NCI-H1694 (cell line): ENCODE results near the gene GID8.

Source experiments
- DNase-seq: peaks from one replicate; lab custom pipeline; 2025; lab: John Stamatoyannopoulos, UW

The GID8 gene

DNA sequence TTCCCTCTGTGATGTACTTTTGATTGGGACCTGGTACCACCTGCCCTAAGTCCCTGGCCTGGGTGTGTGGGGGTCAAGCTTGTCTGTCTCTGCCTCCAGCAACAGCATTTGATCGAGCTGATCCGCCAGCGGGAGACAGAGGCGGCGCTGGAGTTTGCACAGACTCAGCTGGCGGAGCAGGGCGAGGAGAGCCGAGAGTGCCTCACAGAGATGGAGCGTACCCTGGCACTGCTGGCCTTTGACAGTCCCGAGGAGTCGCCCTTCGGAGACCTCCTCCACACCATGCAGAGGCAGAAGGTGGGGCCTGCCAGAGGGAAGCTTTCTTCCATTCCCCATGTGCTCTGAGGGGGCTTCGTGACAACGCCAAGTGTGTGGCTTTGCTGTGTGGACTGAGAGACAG lies 5.4 kb downstream of the GID8 start:
- no peak for DNase-seq

DNA sequence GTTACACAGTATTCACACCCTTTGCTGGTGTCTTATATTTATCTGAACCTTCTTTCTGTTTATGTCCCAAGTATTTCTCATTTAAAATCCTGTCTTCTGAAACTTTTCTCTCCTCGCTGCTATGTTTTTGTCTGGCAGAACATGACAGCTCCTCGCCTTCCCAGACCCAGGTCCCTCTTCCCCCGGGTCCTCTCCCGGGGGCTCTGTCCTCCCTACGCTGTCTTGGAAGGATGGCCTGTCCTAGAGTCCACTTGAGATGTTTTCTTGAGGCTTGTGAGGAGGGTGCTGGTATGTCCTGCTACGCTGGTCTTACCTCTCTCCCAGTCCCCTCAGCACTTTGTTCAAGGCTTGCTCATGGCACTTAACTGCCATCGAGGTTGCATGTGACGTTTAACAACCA lies 6.2 kb downstream of the GID8 start:
- no peak for DNase-seq

DNA sequence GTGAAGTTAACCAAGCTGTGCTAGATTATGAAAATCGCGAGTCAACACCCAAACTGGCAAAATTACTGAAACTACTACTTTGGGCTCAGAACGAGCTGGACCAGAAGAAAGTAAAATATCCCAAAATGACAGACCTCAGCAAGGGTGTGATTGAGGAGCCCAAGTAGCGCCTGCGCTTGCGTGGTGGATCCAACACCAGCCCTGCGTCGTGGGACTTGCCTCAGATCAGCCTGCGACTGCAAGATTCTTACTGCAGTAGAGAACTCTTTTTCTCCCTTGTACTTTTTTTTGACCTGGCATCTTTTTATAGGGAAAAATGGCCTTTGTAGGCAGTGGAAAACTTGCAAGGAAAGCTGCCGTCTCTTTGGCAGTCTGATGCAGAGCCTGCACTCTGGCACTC lies 6.8 kb downstream of the GID8 start:
- no peak for DNase-seq

DNA sequence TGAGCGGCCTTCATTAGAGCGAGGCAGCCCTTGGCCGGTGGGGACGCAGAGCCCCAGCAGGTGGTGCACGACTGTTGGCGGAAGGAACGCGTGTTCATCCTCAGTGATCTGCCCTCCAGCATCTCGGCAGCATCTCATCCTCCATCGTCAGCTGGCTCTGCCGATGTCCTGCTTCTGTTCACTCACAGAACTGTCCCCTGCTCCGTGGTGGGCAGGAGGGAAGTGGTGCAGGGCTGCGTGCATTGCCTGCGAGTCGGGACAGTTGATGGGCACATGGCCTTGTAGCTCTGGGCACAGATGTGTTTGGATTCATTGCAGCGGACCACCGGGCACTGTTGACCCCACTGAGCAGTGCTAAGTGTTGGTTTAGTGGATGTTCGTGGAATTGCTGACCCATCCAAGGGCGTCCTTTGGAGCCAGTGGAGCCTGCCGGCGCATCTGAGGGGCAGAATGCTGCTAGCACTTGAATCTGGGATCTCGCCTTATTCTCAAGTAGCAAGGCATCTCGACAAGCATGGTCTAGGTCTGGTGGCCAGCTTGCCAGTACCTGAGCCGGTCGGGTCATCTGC lies 7.9 kb downstream of the GID8 start:
- DNase-seq: no peak

DNA sequence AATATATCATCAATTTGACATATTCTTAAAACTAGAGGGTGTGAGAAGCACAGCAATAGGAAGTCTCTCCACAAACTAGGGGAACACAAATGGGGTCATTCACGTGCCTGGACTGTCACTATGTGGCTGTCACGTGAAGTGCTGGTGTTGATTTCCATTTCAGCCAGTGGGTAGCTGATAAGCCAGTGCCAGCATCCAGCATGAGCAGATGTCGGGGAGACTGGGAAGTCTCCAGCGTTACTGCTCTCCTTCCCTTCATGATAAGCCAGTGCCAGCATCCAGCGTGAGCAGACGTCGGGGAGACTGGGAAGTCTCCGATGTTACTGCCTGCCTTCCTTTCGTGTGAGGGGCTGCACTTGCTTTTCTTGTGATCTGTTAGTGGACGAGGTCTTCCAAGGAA lies 9.0 kb downstream of the GID8 start:
- no peak for DNase-seq

DNA sequence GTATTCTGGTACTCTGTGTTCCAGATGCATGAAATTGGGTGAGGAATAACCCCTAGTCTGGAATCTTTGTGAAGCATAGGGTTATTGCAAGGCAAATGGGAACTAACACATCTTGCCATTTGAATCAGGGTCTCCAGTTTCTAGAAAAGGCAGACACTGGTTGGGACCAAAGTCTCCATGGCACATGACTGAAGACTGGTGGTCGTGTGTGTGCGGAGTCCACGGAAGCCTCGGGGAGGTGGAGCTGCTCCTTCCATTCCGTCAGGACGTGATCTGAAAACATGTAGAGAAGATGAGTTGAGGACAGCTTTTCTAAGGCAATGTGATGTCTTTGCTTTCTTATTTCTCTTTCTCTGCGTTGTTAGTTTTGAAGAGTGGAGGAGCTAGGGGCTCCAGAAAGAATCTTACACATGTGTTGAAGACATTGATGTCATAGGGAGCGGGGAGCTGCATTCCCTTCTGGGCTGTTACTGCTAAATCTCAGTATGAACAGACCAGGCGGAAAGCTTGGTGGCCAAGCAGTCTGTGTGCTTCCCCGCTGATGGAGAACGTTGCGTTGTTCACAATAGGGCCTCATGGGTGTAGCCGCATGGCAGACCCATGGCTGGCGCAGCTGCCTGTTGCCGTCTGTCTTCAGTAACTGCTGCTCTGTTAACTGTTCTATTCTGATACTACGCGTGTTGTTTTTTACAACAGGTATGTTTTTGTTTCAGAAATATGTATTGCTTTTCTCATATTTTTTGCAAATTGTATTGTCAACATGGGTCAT lies 9.8 kb downstream of the GID8 start:
- no peak for DNase-seq

DNA sequence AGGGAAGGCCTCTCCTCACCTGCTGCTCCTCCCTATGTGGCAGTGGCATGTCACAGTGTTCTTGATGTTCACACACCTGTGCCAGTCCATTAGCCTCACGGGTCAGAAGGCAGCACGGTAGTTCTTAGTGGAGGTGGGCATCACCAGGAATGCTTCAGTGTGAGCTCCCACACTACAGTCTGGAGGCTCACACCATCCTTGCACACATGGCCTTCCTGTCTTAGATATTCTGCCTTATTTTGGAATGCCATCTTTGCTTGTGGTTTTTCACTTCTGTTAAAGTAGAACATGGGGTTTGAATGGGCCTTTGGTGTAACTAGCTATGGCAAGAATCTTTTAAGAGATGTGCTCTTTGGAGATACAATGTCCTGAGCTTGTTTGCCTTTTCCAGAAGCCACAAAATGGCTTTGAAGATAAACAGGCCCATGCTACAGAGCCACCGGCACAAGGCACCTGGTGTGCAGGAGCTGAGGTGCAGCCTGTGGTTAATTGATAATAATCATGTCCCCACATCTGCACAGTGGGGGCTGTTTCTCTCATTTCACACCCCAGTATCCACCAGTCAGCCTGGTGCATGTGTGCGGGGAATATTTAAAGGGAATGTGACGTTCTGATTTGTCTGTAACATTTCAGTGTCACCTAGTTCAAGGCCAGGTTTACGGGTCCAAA lies 11.3 kb downstream of the GID8 start:
- DNase-seq: no peak

DNA sequence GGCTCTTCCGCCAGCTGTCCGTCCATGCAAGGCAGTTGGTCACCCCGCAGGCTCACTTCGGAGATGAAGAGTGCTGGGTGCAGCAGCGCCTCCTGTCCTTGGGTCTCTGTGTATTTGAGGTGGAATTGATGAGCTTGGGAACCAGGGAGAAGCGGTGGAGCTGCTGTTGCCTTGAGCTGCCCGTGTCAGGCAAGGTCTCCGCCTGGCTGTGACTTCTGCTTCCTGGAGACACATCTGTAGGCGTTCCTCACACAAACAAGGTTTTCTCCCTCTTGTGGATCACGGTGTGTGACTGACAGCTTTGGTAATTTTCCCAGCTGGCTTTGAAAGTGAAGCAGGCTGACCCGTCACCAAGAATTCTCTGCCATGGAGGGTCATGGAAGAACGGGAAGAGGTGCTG lies 12.0 kb downstream of the GID8 start:
- DNase-seq: no peak

DNA sequence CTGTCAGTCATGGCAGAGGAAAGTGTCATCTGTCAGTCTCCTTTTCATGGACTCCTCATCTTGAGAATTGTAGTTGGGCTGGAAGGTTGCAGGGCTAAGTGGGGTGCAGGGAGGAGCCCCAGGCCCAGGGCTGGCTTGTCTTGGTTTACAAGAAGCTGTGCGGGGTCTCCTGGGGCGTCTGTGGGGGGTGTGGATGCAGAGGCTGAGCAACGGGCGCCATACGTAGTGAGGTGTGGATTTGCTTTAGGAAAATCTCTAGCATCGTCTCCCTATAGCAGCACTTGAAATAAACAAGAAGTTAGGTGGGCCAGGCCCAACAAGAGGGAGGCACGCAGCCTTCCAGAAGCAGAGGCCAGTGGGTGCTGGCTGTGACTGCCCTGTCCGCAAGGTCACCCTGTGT lies 12.8 kb downstream of the GID8 start:
- DNase-seq: no peak

DNA sequence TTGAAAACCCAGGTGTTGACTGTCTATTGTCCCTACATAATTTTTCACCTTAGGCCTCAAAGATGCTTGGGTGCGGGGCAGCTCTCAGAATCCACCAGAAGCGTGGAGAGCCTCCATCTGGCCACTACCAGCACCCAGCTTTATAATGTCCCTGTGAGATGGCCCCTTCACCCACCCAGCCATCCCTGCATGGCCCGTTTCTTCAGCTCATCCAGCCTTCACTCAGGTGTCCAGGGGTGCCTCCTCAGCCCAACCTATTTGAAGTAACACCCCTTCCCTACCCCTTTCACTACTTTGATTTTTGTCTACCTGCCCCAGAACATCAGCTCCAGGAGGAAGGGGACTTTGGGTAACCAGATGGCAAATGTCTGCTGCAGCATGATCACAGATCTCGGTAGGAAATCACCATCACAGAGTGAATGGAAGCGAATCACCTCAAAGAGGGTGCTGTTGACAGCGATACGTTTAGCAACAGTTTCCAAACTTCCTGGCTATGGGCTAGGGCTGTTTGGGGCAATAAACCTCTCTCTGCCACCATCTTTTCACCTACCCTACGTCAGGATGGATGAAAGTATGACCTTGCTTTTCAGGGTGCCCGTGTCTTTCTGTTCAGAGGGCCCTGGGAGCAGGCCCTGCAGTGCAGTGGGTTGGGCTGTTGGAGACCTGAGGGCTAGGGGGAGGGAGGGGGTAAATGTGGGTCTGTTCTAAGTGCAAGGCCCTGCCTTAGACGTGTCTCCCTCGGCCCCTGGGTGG lies 13.4 kb downstream of the GID8 start:
- no peak for DNase-seq

DNA sequence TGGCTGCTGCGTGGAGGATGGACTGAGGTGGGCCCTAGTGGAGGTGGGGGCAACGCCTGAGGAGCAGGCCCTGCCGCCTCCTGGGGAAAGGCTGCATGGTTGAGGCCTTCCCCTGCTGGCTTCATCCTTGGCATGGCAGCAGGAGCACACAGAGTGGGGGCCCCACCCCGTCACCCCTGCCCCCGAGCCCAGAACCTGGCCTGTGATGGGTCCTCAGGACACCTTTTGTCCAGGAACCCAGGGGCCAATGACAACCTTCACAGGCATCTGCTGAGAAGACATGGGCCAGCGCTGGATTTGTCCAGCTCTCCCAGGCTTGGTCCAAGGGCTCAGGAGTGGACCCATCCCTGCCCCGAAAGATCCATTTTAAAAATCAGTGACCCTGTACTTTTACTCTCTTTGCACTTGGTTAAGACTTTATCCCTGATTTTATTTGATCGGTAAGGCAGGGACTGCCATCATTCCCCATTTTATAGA lies 14.0 kb downstream of the GID8 start:
- no peak for DNase-seq

DNA sequence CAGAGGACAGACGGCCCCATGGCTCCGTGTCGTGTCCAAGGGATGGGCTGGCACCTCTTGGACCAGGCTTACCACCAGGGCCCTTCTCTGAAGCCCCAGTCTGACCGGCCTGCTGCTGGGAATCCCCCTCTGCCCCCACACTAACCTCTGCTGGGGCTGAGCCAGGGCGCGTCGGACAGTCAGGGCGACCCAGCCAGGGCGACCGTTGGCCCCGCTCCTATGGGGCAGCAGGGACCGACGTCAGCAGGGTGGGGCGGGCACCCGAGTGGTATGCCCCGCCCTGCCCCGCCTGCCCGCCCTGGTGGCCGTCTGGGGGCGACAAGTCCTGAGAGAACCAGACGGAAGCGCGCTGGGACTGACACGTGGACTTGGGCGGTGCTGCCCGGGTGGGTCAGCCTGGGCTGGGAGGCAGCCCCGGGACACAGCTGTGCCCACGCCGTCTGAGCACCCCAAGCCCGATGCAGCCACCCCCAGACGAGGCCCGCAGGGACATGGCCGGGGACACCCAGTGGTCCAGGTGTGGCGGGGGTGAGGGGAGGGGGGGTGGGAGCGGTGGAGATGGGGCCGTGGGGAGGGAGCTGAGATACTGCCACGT lies 14.5 kb downstream of the GID8 start, which contains the start of gene SLC17A9:
TSS of gene SLC17A9 (plus strand) at position 337 of the 595 bp plus-strand sequence. CDS start at position 459, 122 bp downstream.
- DNase-seq: no peak

DNA sequence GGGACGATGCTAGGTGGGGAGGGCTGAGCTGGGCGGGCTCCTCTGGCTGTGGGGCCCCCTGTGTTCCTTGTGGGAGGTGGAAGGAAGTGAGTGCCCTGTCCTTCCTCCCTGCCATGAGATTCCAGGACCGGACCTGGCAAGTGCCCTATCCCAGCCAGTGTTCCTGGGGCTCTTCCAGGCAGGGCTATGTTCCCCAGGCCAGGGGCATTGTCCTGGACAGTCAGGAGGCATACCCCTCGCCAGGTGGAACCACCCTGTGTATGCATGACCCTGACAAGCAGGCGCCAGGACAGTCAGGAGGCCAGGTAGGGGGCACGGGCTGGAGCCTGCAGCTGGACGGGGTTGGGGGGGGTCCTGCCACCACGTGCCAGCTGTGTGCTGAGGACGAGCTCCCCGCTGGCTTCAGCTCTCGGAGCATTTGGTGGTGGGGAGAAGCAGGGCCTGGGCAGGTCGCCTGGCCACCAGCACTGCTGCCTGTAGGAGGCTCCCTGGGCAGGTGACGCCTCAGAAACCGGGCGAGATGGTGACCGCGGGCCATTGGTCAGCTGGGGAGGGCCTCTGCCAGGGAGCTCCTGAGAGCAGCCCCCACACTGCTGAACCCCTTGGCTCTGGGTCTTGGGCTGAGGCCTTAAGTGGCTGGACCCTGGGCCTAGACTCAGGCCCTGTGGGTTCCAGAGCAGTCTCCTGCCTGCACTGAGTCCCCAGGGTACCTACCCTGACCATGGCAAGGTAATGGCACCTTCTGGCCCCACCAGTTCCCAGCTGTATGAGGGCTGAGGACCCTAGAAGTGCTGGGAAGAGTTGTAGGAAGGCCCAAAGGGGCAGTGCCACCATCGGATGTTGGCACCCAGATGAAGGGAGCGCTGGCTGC lies 15.3 kb downstream of the GID8 start:
- no peak for DNase-seq

DNA sequence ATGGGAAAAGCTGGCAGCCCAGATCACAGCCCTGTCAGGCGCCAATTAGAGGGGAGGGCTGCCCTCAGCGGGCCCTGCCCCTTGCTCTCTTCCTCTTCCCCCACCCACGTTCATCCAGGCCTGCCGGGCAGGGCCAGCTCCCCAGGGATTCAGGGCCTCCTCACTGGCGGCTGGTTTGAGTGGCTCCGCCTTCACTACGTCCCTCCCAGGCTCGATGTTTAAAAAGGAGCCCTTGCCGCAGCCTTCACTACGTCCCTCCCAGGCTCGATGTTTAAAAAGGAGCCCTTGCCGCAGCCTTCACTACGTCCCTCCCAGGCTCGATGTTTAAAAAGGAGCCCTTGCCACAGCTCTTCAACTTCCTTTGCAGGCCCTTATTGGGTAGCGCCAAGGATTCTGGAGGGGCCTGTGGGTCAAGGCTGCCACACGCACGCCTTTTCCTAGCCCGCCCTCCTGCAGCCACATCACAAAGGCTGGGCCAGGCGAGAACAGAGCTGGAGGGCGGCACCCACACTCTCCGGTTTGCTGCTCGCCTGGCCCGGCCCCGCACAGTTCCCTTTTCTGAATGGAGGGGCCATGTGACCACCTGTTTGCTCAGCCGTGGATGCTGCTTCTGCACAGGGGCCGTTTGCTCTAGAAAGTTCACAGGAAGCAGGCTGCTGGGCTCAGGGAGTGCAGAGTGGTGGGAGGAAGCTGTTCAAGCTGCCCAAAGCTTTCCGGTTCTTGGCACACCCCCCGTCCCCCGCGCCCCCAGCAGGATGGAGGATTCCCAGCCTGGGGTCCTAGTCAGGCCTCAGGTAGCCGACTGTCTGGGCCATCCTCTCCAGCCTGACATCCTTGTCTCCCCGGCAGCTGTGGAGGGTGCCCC lies 16.1 kb downstream of the GID8 start:
- DNase-seq: no peak

DNA sequence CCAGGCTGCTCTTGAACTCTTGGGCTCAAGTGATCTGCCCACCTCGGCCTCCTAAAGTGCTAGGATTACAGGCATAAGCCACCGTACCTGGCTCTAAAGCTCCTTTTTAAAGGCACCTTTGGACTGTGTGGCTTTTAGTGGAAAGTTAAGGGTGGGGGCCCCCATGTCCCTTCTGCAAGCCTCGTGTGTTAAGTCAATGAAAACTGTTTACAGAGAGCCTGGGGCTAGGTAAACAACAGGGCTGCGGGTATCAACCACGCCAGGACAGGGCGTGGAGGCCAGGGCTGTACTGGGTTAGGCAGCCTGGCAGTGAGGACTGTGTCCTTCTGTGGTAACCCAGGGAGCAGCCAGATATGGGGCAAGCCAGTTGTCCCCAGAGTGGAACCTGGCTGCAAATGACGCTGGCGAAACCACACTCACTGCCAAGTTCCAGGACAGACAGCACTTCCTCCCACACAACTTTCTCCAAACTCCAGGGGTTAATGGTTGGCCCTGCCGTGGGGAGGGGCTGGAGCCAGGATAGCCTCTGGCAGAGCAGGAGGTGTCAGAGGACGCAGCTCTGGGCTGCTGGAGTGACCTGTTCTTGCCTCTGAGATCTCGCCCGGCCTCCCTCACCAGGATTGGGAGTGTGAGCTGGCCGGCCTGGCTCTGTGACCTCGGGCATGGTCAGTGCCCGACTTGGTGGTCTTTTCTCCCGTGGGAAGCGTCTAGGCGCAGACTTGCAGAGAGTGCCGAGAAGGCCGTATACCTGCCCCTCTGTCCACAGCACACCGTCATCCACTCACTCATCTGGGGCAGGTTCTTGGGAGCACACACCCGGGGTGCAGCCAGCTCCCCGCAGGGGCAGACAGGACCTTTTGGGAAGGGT lies 17.8 kb downstream of the GID8 start:
- no peak for DNase-seq

DNA sequence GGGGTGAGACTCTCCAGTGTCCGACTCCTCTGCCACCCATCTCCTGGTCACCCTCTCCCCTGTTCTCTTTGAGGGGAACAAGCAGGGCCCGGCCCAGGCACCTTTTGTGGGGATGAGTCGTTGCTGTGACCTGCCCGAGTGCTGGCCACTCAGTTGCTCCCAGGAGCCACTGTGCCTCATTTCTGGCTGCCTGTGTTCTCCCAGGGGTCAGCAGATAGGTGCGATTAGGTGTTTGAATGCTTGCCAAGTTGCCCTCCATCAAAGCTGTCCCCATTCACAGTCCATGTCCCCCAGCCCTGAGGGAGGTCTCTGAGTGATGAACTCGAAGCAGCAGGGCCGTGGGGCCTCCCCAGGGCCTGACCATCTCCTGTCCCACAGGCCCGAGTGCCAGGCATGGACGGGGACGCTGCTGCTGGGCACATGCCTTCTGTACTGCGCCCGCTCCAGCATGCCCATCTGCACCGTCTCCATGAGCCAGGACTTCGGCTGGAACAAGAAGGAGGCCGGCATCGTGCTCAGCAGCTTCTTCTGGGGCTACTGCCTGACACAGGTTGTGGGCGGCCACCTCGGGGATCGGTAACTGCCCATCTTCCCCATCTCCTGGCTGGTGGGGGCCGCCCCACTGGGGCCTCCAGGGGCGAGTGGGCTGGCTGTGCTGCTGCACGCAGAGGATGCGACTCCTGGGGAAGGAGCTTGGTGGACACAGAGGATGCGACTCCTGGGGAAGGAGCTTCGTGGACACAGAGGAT lies 18.6 kb downstream of the GID8 start:
- no peak for DNase-seq

DNA sequence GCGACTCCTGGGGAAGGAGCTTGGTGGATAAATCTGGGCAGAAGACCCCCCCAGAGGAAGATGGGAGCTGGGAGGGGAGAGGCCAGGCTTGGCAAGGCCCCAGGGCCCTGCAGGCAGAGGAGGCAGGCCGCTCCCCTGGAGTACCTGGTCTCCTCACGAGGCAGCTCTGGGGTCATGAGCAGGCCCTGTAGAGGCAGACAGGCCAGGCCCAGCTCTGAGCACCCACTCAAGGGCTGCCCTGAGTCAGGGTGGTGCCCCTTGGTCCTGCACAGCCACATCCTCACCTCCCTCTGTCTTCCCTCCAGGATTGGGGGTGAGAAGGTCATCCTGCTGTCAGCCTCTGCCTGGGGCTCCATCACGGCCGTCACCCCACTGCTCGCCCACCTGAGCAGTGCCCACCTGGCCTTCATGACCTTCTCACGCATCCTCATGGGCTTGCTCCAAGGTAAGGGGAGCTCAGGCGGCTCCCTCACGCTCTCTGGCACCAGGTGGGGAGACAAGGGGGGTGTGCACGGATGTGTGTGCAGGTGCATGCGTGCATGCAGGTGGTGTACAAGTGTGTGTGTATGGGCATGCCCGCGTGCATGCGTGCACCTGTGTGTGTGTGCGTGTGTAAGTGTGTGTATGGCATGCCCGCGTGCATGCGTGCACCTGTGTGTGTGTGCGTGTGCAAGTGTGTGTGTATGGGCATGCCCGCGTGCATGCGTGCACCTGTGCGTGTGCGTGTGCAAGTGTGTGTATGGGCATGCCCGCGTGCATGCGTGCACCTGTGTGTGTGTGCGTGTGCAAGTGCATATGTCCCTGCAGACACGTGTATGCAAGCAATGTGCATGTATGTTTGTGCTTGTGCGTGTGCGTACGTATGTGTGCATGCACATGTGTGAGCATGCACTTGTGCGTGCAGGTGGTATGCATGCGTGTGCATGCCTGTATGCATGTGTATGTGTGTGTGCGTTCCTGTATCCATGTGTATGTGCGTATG lies 19.5 kb downstream of the GID8 start:
- no peak for DNase-seq
